H1 (cell line): ENCODE results near the gene PLXND1.

ENCODE experiments used
- BCL11A ChIP-seq, 2 experiments: IDR thresholded peaks; one replicate each; pipeline ENCODE4 v1.6.1; 2011; ENCODE audit warnings: low read depth in 2 of 2, low read length in 2 of 2, mild to moderate bottlenecking in 2 of 2
- CBX8 ChIP-seq: fragments of 300-800, 300-1000 bp; sonication (generic); IDR thresholded peaks from 2 replicates; pipeline ENCODE4 v1.7.1; 2016; ENCODE audit warnings: low read depth, low read length, borderline replicate concordance
- CREB1 ChIP-seq: IDR thresholded peaks from 2 replicates; pipeline ENCODE4 v1.6.1; 2012; ENCODE audit warnings: inconsistent platforms
- CTCF ChIP-seq, 3 experiments: IDR thresholded peaks; 1 replicate in 2 of 3; 2 replicates in 1 of 3; pipeline versions ENCODE4 v1.5.1 to v1.6.1; 2011; ENCODE audit warnings: low read length in 3 of 3, mild to moderate bottlenecking in 3 of 3, inconsistent platforms in 2 of 3, low read depth in 1 of 3, moderate library complexity in 1 of 3; ENCODE audit not compliant: insufficient read depth in 1 of 3; ENCODE audit errors: control extremely low read depth in 1 of 3
- EZH2 ChIP-seq: fragments of 200-600 bp; sonication (generic); IDR thresholded peaks from 2 replicates; pipeline ENCODE4 v1.7.1; 2012; ENCODE audit warnings: low read depth, mild to moderate bottlenecking, moderate library complexity, low read length, inconsistent platforms; ENCODE audit not compliant: severe bottlenecking
- HDAC2 ChIP-seq, 2 experiments: fragments of 300-600 bp in 1 of 2; sonication (generic) in 1 of 2; IDR thresholded peaks; 2 replicates each; pipeline ENCODE4 v1.6.1; 2011 to 2012; ENCODE audit warnings: low read depth in 2 of 2, low read length in 2 of 2, mild to moderate bottlenecking in 2 of 2, moderate library complexity in 2 of 2, borderline replicate concordance in 1 of 2, inconsistent platforms in 1 of 2
- MAFK ChIP-seq: IDR thresholded peaks from 2 replicates; pipeline ENCODE4 v1.6.1; 2012; ENCODE audit warnings: low read depth, mild to moderate bottlenecking, improper control_type of control experiment, low read length
- RAD21 ChIP-seq, 2 experiments: IDR thresholded peaks in 1 of 2; conservative IDR thresholded peaks in 1 of 2; 2 replicates each; pipeline ENCODE4 v1.6.1; 2011; ENCODE audit warnings: low read depth in 2 of 2, low read length in 2 of 2, improper control_type of control experiment in 1 of 2, inconsistent platforms in 1 of 2, mild to moderate bottlenecking in 1 of 2, moderate library complexity in 1 of 2
- ZNF274 ChIP-seq: IDR thresholded peaks from 2 replicates; pipeline ENCODE4 v1.7.0; 2012; ENCODE audit warnings: low read length, borderline replicate concordance; ENCODE audit errors: extremely low read depth
- TF ChIP-seq, protein P1 (sequence below): IDR thresholded peaks from 2 replicates; pipeline ENCODE4 v1.6.1; 2012; ENCODE audit warnings: low read length, inconsistent platforms

DNA sequence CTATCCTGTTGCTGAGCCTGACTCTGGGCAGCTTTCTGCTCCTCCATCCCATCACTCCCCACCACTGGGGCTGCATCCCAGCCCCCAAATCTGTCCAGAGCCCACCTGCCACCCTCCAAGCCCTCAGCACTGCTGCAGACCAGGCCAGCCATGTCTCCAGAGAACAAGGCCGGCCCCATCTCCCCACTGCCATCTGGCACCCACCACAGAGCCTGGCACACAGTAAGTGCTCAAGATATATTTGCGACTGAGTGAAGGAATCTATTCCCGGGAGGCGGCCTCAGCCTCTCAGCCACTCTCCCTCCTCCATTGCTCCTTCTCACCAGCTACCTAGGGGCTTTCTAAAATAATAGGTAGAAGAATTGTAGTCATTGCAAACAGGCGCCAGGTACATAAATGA is 4.8 kb downstream of the PLXND1 start:
- TF ChIP-seq MAFK (no peak), CTCF (IDR thresholded peaks at IDR 0.05; ENCODE audit: control extremely low read depth in 1 of 3, insufficient read depth in 1 of 3, low read depth in 1 of 3, low read length in 3 of 3) (no peak), EZH2 (no peak), RAD21 (IDR thresholded peaks at IDR 0.05 in 1 of 2, conservative IDR thresholded peaks at IDR 0.05 in 1 of 2; ENCODE audit: low read depth in 2 of 2, low read length in 2 of 2) (no peak), CREB1 (no peak), BCL11A (IDR thresholded peaks at IDR 0.05; ENCODE audit: low read depth in 2 of 2, low read length in 2 of 2) (no peak), ZNF274 (no peak), HDAC2 (IDR thresholded peaks at IDR 0.05; ENCODE audit: borderline replicate concordance in 1 of 2, low read depth in 2 of 2, low read length in 2 of 2) (no peak), CBX8 (no peak)
- TF ChIP-seq, protein P1, sequence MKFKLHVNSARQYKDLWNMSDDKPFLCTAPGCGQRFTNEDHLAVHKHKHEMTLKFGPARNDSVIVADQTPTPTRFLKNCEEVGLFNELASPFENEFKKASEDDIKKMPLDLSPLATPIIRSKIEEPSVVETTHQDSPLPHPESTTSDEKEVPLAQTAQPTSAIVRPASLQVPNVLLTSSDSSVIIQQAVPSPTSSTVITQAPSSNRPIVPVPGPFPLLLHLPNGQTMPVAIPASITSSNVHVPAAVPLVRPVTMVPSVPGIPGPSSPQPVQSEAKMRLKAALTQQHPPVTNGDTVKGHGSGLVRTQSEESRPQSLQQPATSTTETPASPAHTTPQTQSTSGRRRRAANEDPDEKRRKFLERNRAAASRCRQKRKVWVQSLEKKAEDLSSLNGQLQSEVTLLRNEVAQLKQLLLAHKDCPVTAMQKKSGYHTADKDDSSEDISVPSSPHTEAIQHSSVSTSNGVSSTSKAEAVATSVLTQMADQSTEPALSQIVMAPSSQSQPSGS: no peak
